ENCODE measurements around the gene NDUFV1.
"Not testable (repeated sequence)": the region's sequence is repeated elsewhere in the genome, so short reads cannot be mapped to it uniquely, and the experiment has no call there.

The NDUFV1 gene

GRCh38 chr11:67654225-67654624 is 47.5 kb downstream of the NDUFV1 start:
- DNase-seq (ENCODE audit: low read depth, low spot score) = no peak

- DNase-seq (ENCODE audit: low read depth, low spot score) = no peak
These were observed 49.7 kb downstream of the NDUFV1 start for GRCh38 chr11:67656278-67656922.

- DNase-seq (ENCODE audit: low read depth, low spot score) = no peak
These were observed 50.6 kb downstream of the NDUFV1 start for GRCh38 chr11:67657300-67657699.

GRCh38 chr11:67659651-67660165 is 53.0 kb downstream of the NDUFV1 start:
- DNase-seq (ENCODE audit: low read depth, low spot score) = not testable (repeated sequence)

GRCh38 chr11:67660752-67661151 is 54.0 kb downstream of the NDUFV1 start:
- not testable (repeated sequence) for DNase-seq (ENCODE audit: low read depth, low spot score)

Data from astrocyte of the hippocampus (primary cell).